HG03025 (cell line): Measurements from ENCODE around the gene GARIN1A.
"Not testable (repeated sequence)": the region's sequence is repeated elsewhere in the genome, so short reads cannot be mapped to it uniquely, and the experiment has no call there.

Experiments used
- ATAC-seq: cut with Tn5 transposase; IDR thresholded peaks from one replicate; pipeline ENCODE4 v1.9.1; 2021; ENCODE audit warnings: mild to moderate bottlenecking, moderate library complexity; ENCODE audit not compliant: unreplicated experiment, low FRiP score

The GARIN1A gene

DNA sequence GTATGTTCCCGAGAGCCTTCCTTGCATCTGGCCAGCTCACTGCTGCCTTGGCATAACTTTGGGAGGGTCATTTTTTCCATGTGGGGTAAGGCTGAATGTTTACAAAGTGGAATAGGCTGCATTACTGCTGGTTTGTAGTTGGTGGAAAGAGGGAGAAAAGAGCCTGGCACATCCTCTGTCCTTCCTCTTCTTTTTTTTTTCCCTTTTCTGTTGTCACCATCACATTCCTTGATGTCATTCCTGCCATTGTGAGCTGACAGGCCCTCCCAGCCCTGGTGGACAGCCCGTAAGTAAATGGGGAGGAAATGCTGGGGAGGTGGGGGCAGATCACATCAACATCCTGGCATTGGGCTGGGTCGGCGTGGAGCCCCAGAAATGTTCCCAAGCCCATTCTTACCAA, at the start of gene GARIN1A:
TSS of gene GARIN1A (plus strand) at position 301 of the 400 bp plus-strand sequence. CDS start 106 bp downstream, outside the sequence.
- no peak for ATAC-seq

DNA sequence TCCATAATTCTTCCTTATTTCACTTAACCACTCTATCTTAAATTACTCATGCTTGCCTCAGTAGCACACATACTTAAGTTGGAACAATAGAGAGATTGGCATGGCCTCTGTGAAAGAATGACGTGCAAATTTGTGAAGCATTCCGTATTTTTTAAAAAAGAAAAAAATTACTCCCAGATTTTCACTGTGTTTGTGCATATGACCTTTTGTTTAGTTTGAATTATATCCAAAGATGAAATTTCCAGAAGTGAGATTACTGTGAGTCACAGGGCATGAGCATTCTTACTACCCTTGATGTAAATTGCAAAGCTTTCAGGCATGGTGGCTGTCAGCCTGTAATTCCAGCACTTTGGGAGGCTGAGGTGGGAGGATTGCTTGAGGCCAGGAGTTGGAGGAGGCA, 45.0 kb upstream of the GARIN1A start:
- ATAC-seq = not testable (repeated sequence)

DNA sequence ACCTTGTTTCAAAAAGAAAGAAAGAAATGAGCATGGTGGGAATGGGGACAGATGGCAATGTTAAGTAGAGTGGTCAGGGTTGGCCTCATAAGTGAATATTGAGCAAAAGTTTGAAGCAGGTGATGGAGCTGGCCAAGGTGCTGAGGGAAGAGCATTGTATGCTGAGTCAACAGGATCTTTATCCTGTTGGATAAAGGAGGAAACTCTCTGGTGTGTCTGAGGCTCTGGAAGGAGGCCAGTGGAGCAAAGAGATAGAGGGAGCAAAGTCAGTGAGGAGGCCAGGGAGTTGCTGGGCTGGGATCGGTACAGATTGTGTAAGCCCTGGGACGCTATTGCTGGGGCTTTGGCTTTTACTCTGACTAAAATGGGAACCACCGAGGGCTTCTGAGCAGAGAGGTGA, 38.2 kb upstream of the GARIN1A start:
- ATAC-seq = not testable (repeated sequence)

GRCh38 chr7:128645206-128645605, 26.9 kb upstream of the GARIN1A start:
- ATAC-seq = not testable (repeated sequence)

DNA sequence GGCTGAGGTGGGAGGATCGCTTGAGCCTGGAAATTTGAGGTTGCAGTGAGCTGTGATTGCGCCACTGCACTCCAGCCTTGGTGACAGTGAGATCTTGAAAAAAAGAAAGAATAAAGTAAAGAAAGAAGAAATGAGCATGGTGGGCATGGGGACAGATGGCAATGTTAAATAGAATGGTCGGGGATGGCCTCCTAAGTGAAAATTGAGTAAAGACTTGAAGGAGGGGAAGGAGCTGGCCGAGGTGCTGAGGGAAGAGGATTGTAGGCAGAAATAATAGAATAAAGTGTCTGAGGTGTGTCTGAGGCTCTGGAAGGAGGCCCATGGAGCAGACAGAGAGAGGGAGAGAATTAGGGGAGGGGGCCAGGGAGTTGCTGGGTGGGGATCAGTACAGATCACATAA, 26.2 kb upstream of the GARIN1A start:
- ATAC-seq = not testable (repeated sequence)

DNA sequence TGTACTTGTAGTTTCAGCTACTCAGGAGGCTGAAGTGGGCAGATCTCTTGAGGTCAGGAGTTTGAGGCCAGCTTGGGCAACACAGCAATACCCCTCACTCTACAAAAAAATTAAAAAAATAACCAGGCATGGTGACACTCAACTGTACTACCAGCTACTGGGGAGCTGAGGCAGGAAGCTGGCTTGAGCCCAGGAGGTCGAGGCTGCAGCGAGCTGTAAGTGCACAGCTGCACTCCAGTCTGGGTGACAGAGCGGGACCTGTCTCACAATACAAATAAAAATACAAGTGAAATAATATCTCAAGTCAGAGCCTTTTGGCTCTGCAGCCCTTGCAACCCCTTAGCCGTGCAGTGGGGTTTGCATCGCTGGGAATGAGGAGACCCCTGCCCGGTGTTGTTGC, 25.2 kb upstream of the GARIN1A start:
- not testable (repeated sequence) for ATAC-seq

DNA sequence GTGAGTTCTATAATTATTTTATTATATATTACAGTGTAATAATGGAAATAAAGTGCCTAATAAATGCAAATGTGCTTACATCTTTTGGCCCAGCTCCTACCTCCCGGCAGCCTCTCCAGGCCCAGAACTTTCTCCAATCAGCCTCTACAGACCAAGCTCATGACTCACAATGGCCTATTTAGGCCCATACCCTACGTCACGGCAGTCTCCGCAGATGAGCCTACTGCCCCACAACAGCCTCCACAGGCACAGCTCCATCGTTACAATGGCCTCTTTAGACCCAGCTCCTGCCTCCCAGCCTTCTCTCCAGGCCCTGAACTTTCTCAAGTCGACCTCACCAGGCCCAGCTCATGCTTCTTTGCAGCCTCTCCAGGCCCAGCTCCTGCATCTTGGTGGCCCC, 21.0 kb upstream of the GARIN1A start:
- not testable (repeated sequence) for ATAC-seq

DNA sequence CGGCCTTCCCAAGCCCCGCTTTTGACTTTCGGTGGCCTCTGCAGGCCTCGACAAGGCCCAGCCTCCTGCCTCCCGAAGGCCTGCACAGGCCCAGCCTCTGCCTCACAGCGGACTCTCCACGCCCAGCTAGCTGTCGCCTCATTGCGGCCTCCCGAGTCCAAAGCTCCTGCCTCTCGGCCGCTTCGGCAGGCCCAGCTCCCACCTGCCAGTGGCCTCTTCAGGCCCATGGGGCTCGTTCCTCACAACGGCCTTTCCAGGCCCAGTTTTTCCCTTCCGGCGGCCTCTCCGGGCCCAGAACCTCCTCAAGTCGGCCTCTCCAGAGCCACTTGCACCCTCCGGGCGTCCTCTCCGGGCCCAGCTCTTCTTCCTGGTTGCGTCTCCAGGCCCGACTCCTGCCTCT, 19.5 kb upstream of the GARIN1A start:
- not testable (repeated sequence) for ATAC-seq

- ATAC-seq = not testable (repeated sequence)
Observed at GRCh38 chr7:128653197-128653596, 18.9 kb upstream of the GARIN1A start.

DNA sequence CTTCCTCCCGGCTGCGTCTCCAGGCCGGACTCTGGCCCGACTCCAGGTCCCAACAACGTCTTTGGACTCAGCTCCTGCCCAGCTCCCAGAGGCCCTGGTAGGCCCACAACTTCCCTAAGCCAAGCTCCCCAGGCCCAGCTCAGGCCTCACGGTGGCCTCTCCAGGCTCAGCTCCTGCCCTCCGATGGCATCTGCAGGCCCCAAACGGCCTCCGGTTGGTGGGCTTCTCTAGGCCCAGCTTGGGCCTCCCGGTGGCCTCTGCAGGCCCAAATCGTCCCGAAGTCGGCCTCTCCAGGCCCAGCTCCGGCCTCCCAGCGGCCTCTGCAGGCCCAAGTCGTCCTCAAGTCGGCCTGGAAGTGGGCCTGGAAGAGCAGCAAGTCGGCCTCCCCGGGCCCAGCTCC, 18.0 kb upstream of the GARIN1A start:
- not testable (repeated sequence) for ATAC-seq

DNA sequence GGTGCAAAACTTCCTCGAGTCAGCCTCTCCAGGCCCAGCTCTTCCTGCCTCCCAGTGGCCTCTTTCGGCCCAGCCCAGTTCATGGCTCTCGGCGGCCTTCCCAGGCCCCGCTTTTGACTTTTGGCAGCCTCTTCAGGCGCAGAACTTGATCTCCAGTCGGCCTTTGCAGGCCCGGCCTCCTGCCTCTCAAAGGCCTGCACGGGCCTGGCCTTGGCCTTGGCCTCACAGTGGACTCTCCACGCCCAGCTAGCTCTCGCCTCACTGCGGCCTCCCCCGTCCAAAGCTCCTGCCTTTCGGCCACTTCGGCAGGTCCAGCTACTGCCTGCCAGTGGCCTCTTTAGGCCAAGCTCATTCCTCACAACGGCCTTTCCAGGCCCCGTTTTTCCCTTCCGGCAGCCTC, 17.6 kb upstream of the GARIN1A start:
- not testable (repeated sequence) for ATAC-seq

- not testable (repeated sequence) for ATAC-seq
Observed at GRCh38 chr7:128658428-128658827, 13.7 kb upstream of the GARIN1A start.

GRCh38 chr7:128660596-128660995, 11.5 kb upstream of the GARIN1A start:
- ATAC-seq = no peak

DNA sequence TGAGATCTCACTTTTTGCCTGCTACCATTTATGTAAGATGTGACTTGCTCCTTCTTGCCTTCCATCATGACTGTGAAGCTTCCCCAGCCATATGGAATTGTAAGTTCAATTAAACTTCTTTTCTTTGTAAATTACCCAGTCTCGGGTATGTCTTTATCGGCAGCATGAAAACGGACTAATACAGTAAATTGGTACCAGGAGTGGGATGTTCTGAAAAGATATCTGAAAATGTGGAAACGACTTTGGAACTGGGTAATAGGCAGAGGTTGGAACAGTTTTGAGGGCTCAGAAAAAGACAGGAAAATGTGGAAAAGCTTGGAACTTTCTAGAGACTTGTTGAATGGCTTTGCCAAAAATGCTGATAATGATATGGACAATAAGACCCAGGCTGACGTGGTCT, 10.6 kb upstream of the GARIN1A start:
- ATAC-seq = no peak

- ATAC-seq = no peak
Observed at GRCh38 chr7:128662091-128662490, 10.0 kb upstream of the GARIN1A start.

DNA sequence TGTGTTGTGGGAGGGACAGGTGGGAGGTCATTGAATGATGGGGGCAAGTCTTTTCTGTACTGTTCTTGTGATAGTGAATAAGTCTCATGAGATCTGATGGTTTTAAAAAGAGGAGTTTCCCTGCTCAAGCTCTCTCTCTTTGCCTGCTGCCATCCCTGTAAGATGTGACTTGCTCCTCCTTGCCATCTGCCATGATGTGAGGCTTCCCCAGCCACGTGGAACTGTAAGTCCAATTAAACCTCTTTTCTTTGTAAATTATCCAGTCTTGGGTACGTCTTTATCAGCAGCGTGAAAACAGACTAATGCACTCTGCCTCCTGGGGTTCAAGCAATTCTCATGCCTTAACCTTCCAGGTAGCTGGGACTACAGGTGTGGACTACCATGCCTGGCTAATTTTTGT, 8.9 kb upstream of the GARIN1A start:
- not testable (repeated sequence) for ATAC-seq

GRCh38 chr7:128665057-128665456, 7.0 kb upstream of the GARIN1A start:
- no peak for ATAC-seq

GRCh38 chr7:128666200-128666599, 5.9 kb upstream of the GARIN1A start:
- ATAC-seq = no peak

GRCh38 chr7:128672927-128673517, 930 bp downstream of the GARIN1A start:
- ATAC-seq = no peak

DNA sequence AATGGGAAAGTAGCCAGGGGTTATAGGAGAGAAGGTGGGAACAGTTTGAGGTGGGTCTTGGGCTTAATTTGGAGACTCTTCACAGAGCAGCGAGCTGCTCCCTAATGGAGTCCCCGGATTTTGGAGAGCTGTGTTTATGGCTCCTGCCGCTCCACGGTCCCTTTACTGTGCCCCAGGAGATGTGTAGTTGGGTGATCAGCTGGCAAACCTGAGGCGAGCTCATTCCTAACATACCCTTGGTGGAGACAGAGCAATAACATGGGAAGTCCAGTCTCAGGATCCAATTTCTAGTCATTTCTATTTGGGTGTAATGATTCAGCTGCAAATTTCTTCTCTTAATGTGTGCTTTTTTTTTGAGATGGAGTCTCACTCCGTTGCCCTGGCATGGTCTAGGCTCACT, 1.5 kb downstream of the GARIN1A start:
- no peak for ATAC-seq

- ATAC-seq = no peak
Observed at GRCh38 chr7:128676665-128677064, 4.6 kb downstream of the GARIN1A start.

- ATAC-seq = no peak
Observed at GRCh38 chr7:128679920-128680319, 7.8 kb downstream of the GARIN1A start.
